Tibial artery (tissue), 4 donors: ENCODE results near the gene TMEM171.

Experiments used
- DNase-seq, 2 donors: peaks; one replicate each; pipeline ENCODE4 v3.0.0-alpha.2; 2019
- H3K27ac ChIP-seq, 2 donors: fragments of 200-600 bp; sonication (generic) in 1 of 2; 1 replicate in 1 of 2; 2 replicates in 1 of 2; pipeline ENCODE4 v1.5.1; 2018 to 2019; ENCODE audit warnings: mild to moderate bottlenecking in 1 of 2
- H3K27me3 ChIP-seq, 2 donors: fragments of 200-600 bp; sonication (generic) in 1 of 2; one replicate each; pipeline versions ENCODE4 v1.5.1 to v1.6.0; 2016 to 2019
- H3K36me3 ChIP-seq, 3 donors: fragments of 200-600 bp; sonication (generic) in 2 of 3; one replicate each; pipeline ENCODE4 v1.5.1; 2016 to 2019; ENCODE audit warnings: mild to moderate bottlenecking in 2 of 3
- H3K4me1 ChIP-seq, 4 donors: fragments of 200-600 bp; sonication (generic) in 2 of 4; 1 replicate in 3 of 4; 2 replicates in 1 of 4; pipeline ENCODE4 v1.5.1; 2016 to 2019
- H3K4me3 ChIP-seq, 2 donors: fragments of 200-600 bp; sonication (generic) in 1 of 2; 1 replicate in 1 of 2; 2 replicates in 1 of 2; pipeline ENCODE4 v1.5.1; 2018 to 2019; ENCODE audit warnings: mild to moderate bottlenecking in 2 of 2
- H3K9me3 ChIP-seq, 3 donors: fragments of 200-600 bp; sonication (generic) in 1 of 3; one replicate each; pipeline ENCODE4 v1.5.1; 2016 to 2019
- CTCF ChIP-seq, 2 experiments: fragments of 200-600 bp in 1 of 2; fragments of 450-650 bp in 1 of 2; IDR thresholded peaks; one replicate each; pipeline ENCODE4 v1.5.1; 2017 to 2019; ENCODE audit warnings: antibody characterized with exemption in 2 of 2, mild to moderate bottlenecking in 1 of 2, moderate library complexity in 1 of 2
- intact Hi-C: fragments of 100-400 bp; cut with DNase I; formaldehyde crosslinking; loops from one replicate; pipeline ENCODE4 v1.15.0; 2023; ENCODE audit warnings: low total_unique reads

The TMEM171 gene

GRCh38 chr5:73135429-73136054, 15.2 kb downstream of the TMEM171 start:
- no peak for TF ChIP-seq CTCF (IDR thresholded peaks at IDR 0.05)
- DNase-seq = no peak
- H3K36me3 ChIP-seq = no peaks in the 10 kb centered on the region
- H3K4me1 ChIP-seq = no peaks in the 10 kb centered on the region
- H3K27me3 ChIP-seq = peaks cover 0 to 27% of the 10 kb centered on the region in 2 donors
- H3K4me3 ChIP-seq = no peak overlapping the region
- intact Hi-C loops = no loop called here
- H3K9me3 ChIP-seq = no peaks in the 10 kb centered on the region
- H3K27ac ChIP-seq = no peak overlapping the region

DNA sequence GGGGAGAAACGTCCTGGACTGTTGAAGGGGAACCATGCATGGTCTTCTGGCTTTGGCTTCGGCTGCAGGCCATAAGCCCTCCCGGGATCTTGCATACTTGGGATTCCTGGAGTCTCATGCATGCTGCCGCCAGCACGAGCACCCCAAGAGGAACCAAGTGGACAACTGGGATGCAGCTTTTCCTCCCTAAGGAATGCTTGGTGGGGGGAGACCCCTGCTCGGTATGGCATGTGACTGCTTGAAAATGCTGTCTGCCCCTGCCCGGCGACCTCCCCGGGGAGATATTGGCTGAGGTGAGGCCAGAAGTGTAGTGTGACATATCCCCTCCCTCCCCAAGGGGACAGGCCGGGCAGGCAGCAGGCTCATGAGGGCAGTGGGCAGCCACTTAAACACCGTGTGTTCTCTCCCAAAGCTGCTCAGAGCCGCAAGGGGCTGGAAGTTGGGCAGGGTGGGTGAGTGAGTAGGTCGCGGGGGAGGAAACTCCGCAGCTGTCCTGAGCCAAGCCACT, 15.7 kb downstream of the TMEM171 start:
- Histone ChIP-seq H3K4me1 (no peaks in the 10 kb centered on the region), H3K36me3 (no peaks in the 10 kb centered on the region), H3K9me3 (no peaks in the 10 kb centered on the region), H3K27me3 (peaks cover 0 to 27% of the 10 kb centered on the region in 2 donors), H3K4me3 (no peak overlapping the region), H3K27ac (no peak overlapping the region)
- DNase-seq = no peak
- no peak for TF ChIP-seq CTCF (IDR thresholded peaks at IDR 0.05)
- intact Hi-C loops = no loop called here

DNA sequence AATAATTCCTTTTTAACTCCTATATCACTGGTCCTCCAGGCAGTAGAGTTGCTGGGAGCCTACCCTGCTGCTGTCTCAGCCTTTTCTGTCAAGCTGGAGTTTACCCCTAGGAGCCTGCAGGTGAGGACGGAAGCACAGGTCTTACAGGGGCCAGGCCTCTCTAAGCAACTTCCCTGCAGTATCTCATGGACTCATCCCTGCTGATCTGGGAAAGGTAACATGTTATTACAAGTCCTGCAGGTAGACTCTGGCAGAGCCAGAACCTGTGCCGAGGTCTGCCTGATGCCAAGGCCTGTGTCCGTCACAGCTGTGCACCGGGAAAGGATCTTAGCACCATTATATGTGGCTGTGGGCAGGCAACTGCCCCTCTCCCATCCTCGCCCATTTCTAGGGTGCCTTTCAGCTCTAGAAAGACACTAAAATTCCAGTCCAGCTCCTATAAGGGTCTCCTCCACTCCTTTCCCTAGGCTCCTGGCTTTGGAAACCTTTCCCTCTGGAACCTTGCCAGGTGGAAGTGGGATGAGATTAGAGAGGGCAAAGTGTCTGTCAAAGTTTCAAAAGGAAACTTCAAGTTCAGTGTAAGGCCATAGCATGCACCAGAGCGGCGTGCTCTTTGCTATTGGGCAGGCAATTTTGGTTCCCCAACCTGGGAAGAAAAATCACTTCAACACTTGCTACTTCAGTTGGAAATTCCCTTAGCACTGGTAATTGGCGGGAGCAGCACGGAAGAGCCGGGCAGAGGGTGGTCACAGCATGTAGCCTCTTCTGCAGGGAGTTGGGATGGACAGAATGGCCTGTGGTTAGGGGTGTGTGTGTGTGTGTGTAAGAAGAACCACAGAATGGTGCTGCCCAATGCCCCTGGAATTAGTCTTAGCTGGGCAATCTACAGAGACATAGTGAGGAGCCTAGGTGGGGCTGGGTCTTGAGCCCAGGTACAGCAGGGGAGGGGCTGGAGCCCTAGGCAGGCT, 17.5 kb downstream of the TMEM171 start:
- no peaks in the 10 kb centered on the region for H3K4me1 ChIP-seq
- intact Hi-C loops = no loop called here
- H3K27me3 ChIP-seq = peaks cover 0 to 27% of the 10 kb centered on the region in 2 donors
- TF ChIP-seq CTCF (IDR thresholded peaks at IDR 0.05) = no peak
- H3K4me3 ChIP-seq = no peak overlapping the region
- no peak for DNase-seq
- H3K36me3 ChIP-seq = no peaks in the 10 kb centered on the region
- no peak overlapping the region for H3K27ac ChIP-seq
- no peaks in the 10 kb centered on the region for H3K9me3 ChIP-seq

- TF ChIP-seq CTCF (IDR thresholded peaks at IDR 0.05) = no peak
- Histone ChIP-seq H3K27ac (no peak overlapping the region), H3K4me1 (no peaks in the 10 kb centered on the region), H3K9me3 (no peaks in the 10 kb centered on the region), H3K36me3 (no peaks in the 10 kb centered on the region), H3K27me3 (peaks cover 0 to 27% of the 10 kb centered on the region in 2 donors), H3K4me3 (no peak overlapping the region)
- intact Hi-C loops = no loop called here
- no peak for DNase-seq
These were observed 19.1 kb downstream of the TMEM171 start for GRCh38 chr5:73139485-73139884.

- intact Hi-C loops = no loop called here
- no peaks in the 10 kb centered on the region for H3K4me1 ChIP-seq
These were observed 20.4 kb downstream of the TMEM171 start for GRCh38 chr5:73140801-73141200.

More at GRCh38 chr5:73140801-73141200, 20.4 kb downstream of the TMEM171 start:
- DNase-seq = no peak
- Histone ChIP-seq H3K4me3 (no peak overlapping the region), H3K27ac (no peak overlapping the region), H3K36me3 (no peaks in the 10 kb centered on the region), H3K9me3 (no peaks in the 10 kb centered on the region), H3K27me3 (peaks cover 0 to 21% of the 10 kb centered on the region in 2 donors)
- TF ChIP-seq CTCF (IDR thresholded peaks at IDR 0.05) = no peak
